HS-27A (cell line): ENCODE results near the gene RARS1.

Experiments
- DNase-seq: peaks from one replicate; pipeline ENCODE4 v3.0.0-alpha.2; 2012; ENCODE audit warnings: low read depth, missing footprints

RARS1 gene

GRCh38 chr5:168486136-168486879 lies at the start of gene RARS1:
Gene RARS1, plus strand, starts transcription at chr5:168486471. Its CDS starts 28 bp downstream, at chr5:168486499.
- peak; percentile 62 for DNase-seq

DNA sequence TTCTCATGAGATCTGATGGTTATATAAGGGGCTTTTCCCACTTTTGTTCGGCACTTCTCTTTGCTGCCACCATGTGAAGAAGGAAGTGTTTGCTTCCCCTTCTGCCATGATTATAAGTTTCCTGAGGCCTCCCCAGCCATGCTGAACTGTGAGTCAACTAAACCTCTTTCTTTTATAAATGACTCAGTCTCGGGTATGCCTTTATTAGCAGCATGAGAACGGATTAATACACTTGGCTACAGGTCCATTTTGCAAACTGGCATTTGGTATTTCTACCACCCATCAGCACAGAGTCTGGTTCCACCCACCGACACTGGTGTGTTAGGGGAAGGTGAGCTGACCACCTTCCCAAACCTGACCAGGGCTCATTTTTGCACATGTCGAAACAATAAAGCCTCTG lies 47.9 kb upstream of the RARS1 start:
- DNase-seq, result no peak

GRCh38 chr5:168443533-168443932 lies 42.7 kb upstream of the RARS1 start:
- DNase-seq, result no peak

DNA sequence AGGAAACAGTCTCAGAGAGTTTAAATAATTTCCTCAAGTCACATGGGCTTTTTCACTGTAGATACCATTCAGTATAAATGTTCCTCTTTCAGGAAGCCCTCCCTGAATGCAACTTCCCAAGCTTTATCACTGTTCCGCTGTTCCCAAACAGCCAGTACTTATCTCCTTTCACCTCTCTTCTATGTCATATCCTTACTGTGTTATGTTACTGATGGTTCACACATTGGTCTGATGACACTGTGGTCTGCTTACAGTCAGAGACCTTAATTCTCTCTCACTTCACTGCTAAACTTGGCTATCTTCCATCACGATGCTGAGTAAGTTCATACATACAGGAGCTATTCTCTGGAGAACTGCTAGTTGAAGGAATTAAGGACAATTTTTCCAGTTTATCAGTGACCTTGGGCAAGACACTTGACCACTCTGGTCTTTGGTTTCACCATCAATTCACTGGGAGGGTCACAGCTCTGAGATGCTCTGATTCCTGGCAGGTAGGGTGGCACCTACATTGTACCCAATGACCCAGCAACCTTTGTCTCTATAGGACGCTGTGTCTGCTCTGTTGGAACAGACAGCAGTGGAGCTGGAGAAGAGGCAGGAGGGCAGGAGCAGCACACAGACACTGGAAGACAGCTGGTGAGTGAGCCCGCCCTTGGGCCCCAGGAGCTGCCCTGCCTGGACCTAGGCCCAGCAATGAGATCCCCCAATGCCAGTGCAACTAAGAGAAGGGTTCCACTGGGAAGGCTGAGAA lies 42.1 kb upstream of the RARS1 start:
- no peak for DNase-seq

- no peak for DNase-seq
These were observed 39.2 kb upstream of the RARS1 start for GRCh38 chr5:168446983-168447619.

DNA sequence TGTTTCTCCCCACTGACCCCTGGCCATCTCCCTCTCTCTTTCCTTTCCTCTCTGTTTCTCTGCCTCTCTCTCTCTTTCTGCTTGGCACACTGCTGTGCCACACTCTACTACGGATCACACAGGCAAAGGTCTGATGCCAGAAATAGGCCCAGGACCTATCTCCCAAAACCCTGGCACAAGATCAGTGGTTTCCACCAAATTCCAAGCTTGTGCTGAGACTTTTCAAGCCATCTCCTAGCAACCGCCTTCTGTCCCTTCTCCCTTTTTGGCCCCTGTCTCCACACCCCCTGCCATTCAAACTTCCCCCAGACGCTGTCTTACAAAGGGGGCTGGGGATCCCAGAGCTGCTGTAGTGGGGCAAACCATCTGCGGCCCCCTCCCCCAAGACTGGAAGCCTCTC lies 38.5 kb upstream of the RARS1 start:
- no peak for DNase-seq

DNA sequence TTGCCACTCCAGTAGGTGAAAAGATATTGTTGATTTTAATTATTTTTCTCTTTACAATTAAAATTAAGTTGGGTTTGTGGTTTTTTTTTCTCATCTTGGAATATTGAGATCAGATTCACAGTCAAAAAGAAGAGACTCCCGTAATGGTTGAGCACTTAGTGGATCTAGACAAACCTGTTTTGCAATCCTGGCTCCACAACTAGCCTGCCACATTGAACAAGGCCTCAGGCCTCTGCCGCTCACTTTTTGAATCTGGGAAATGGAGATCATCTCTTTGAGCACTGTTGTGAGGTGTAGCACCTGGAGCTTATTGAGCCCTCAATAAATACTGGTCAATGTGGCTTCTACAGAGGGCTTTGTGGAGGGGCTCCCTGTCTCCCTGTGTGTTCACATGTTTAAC lies 37.1 kb upstream of the RARS1 start:
- no peak for DNase-seq

DNA sequence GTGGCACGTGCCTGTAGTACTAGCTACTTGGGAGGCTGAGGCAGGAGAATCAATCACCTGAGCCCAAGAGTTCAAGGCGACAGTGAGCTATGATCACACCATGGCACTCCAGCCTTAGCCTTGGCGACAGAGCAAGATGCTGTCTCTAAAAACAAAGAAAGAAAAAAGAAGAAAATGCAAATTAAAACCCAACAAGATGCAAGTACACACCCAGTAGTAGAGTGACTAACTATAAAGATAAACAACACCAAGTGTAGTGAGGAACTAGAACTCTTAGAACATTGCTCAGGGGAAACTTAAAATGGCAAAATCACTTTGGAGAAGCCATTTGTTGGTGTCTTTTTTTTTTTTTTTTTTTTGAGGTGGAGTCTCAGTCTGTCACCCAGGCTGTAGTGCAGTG lies 34.7 kb upstream of the RARS1 start:
- DNase-seq, result no peak

- DNase-seq, result no peak
These were observed 31.1 kb upstream of the RARS1 start for GRCh38 chr5:168455201-168455600.

DNA sequence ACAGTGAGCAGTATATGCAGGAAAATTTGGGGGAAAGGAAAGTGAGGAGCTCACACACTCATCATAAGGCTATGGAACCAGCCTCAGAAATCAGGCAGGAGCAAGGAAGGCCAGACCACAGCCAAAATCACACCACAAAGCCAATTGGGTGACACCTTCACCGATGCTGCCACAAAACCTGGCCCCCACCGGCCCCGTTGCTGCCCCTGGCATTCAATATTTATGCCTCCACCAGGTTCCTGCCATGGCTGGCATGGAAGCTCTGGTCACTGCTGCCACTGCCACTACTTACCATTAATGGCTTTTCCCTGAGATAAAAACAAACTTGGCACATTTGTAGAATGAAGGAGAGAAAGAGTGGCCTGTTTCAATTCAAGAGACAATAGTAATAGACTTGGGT lies 28.7 kb upstream of the RARS1 start:
- DNase-seq, result no peak

GRCh38 chr5:168460606-168461005 lies 25.7 kb upstream of the RARS1 start:
- DNase-seq, result no peak

DNA sequence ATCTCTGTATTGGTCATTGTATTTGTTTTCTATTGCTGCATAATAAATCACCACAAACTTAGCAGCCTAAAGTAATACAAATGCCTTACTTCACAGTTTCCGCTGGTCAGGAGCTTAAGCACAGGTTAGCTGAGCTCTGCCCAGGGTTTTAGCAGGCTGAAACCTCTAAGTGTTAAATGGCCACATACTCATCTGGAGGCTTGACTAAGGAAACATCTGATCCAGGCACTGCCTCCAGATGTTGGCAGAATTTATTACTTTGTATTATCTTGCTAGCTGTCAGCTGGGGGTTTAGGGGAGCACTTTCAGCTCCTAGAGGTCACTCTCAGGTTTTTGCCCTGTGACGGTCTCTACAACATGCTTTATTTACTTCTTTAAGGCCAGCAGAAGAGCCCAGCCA lies 23.2 kb upstream of the RARS1 start:
- no peak for DNase-seq

DNA sequence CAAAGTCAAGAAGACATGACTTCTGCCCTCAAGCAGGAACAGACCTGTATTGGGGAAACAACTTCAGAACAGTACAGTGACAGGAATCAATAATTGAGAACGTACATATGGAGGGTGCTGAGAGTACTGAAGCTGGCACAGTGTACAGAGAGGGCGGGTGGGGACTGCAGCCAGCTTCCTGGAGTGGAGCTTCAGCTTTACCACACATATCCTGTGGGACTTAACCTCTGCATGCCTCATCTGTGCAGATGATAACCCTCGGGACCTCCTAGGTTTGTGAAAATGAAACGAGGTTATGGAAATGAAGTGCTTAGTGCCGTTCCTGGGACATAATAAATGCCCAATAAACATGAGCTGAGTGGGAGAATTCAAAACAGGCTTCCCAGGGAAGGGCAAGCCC lies 22.1 kb upstream of the RARS1 start:
- DNase-seq, result no peak

DNA sequence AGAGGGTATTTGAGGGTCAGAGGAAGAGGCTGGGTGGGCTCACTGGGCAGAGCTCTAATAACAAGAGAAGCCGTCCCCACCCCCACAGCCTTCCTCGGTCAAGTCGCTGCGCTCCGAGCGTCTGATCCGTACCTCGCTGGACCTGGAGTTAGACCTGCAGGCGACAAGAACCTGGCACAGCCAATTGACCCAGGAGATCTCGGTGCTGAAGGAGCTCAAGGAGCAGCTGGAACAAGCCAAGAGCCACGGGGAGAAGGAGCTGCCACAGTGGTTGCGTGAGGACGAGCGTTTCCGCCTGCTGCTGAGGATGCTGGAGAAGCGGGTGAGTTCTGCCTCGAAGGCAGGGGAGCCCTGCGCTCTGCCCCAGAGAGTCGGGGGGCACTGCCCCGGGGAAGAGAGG lies 21.6 kb upstream of the RARS1 start:
- DNase-seq, result no peak

GRCh38 chr5:168467755-168468330 lies 18.4 kb upstream of the RARS1 start:
- DNase-seq, result no peak

GRCh38 chr5:168468836-168469235 lies 17.4 kb upstream of the RARS1 start:
- no peak for DNase-seq

DNA sequence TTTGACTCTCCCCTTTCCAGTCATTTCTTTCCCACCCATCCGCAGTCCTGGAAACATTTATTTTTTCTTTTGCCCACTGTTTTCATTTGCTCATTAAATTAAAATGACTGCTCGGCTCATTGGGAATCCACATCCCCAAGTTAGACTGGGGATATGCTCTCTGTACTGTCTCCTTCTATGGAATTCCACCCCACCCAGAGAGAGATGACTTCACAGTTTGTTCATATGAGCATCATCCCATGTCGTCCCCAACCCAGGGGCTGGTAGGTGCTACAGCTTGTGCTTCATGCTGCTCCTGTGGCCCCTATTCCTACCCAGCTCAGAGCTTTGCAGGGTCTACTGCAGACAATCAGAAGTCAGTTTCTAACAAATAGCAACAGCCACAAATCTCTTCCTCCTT lies 16.5 kb upstream of the RARS1 start:
- no peak for DNase-seq

DNA sequence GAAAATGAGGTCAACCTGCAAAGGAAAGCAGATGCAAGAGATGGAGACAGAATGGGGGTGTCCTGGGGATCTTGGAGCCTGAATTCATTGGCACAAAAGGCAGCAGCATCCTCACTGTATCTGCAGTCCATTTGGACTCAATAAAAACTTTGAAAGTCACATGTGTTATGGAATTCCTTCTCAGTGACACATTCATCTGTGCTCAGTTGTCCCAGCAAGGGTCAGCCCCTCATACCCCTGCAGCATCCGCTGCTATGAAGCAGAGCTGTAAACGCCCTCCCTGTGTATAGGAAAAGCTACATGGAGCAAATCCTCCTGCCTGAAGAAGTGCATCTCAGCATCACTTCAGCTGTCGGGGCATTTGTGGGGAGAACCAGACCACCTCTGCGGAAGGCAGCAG lies 14.5 kb upstream of the RARS1 start:
- DNase-seq, result no peak

DNA sequence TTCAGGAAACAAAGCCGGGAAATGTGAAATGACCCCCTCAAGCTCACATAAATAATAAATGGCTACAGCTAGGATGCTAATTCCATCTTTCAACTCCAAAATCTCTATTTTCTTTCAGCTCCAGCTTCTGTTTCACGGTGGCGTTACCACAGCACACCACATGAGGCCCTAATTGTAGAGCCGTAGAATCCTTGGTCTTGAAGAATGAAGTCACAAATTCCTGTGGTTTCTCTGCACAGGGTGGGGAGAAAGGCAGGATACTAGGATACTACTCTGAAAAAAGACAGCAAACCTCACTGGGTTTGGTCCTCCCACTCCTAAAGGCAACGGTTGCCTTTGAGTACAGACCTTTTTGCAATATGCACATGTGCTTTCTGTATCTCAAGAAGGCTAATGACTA lies 13.9 kb upstream of the RARS1 start:
- DNase-seq, result peak; percentile 56

DNA sequence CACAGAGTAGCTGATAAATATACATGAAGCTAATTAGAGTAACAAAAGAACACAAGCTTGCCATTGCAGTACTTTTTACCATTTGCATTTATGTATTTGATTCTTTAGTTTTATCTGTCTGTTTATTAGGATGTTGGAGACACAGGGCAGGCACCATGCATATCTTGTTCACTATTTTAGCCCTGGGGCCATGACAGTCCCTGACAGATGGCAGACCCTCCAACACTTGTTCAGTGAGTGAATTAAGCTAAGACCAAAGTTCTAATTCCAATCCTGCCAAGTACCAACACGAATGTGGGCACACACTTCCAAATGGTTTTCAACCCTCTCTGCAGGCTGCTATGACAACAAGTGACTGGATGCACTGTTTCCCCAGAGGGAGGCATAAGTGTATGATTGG lies 12.0 kb upstream of the RARS1 start:
- no peak for DNase-seq

DNA sequence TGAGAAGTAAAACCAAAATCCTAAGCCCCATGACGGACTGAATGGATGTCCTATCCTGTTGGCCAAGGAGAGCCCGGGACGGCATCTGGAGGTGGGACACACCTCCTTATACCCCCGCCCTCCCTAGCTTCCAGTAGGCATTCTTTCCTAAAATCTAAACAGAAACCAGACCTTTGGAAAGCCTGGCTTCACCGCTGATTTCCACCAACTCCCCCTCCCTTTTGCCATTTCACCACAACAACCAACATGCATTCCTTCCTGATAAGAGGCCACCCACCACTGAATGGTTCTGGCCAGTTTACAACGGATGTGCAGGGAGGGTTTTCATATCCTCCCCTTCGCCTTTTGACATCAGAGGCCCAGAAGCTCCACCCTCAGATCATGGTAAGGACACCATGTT lies 9.2 kb upstream of the RARS1 start:
- peak; percentile 47 for DNase-seq

GRCh38 chr5:168479166-168479565 lies 7.1 kb upstream of the RARS1 start:
- DNase-seq, result no peak

DNA sequence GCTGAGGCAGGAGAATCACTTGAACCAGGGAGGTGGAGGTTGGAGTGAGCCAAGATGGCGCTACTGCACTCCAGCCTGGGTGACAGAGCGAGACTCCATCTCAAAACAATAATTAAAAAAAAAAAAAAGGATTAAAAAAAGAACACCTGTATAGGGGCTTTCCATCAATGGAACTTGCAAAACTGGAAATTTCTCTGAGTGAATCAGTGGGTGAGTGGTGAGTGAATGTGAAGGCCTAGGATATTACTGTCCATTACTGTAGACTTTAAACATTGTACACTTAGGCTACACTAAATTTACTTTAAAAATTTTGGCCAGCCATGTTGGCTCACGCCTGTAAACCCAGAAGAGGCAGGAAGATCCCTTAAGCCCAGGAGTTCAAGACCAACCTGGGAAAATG lies 5.7 kb upstream of the RARS1 start:
- no peak for DNase-seq
